Measurements from ENCODE around the gene FUOM.
A peak's percentile ranks its signal among the peaks of the same experiment; 100 is the strongest.
"Not testable (repeated sequence)": the region's sequence is repeated elsewhere in the genome, so short reads cannot be mapped to it uniquely, and the experiment has no call there.

Gene FUOM

GRCh38 chr10:133332936-133333699, 24.7 kb downstream of the FUOM start:
- no peak for DNase-seq (ENCODE audit: low read depth in 2 of 2)

GRCh38 chr10:133329491-133330202, 28.2 kb downstream of the FUOM start:
- DNase-seq (ENCODE audit: low read depth in 2 of 2) = peak; percentile 67 to 87

- DNase-seq (ENCODE audit: low read depth in 2 of 2) = no peak
Measured at GRCh38 chr10:133328358-133329343, 29.2 kb downstream of the FUOM start.

GRCh38 chr10:133327651-133328357, 30.0 kb downstream of the FUOM start:
- no peak for DNase-seq (ENCODE audit: low read depth in 2 of 2)

GRCh38 chr10:133326745-133327650, 30.8 kb downstream of the FUOM start:
- DNase-seq (ENCODE audit: low read depth in 2 of 2) = no peak

GRCh38 chr10:133326223-133326551, 31.6 kb downstream of the FUOM start:
- DNase-seq (ENCODE audit: low read depth in 2 of 2) = no peak

- DNase-seq (ENCODE audit: low read depth in 2 of 2) = no peak
Measured at GRCh38 chr10:133325440-133326222, 32.2 kb downstream of the FUOM start.

GRCh38 chr10:133324857-133325260, 33.0 kb downstream of the FUOM start:
- DNase-seq (ENCODE audit: low read depth in 2 of 2) = no peak

GRCh38 chr10:133324198-133324792, 33.5 kb downstream of the FUOM start:
- peak in 1 of 2 donors; percentile 18 for DNase-seq (ENCODE audit: low read depth in 2 of 2)

- DNase-seq (ENCODE audit: low read depth in 2 of 2) = not testable (repeated sequence)
Measured at GRCh38 chr10:133322064-133322709, 35.6 kb downstream of the FUOM start.

- not testable (repeated sequence) for DNase-seq (ENCODE audit: low read depth in 2 of 2)
Measured at GRCh38 chr10:133320852-133321422, 36.9 kb downstream of the FUOM start.

- peak in 1 of 2 donors; percentile 36 for DNase-seq (ENCODE audit: low read depth in 2 of 2)
Measured at GRCh38 chr10:133318494-133319127, 39.2 kb downstream of the FUOM start.

GRCh38 chr10:133316732-133317131, 41.1 kb downstream of the FUOM start:
- no peak for DNase-seq (ENCODE audit: low read depth in 2 of 2)

GRCh38 chr10:133316266-133316665, 41.6 kb downstream of the FUOM start:
- no peak for DNase-seq (ENCODE audit: low read depth in 2 of 2)

GRCh38 chr10:133315847-133316246, 42.0 kb downstream of the FUOM start:
- no peak for DNase-seq (ENCODE audit: low read depth in 2 of 2)

GRCh38 chr10:133314911-133315310, 42.9 kb downstream of the FUOM start:
- DNase-seq (ENCODE audit: low read depth in 2 of 2) = no peak

GRCh38 chr10:133313192-133313591, 44.6 kb downstream of the FUOM start:
- DNase-seq (ENCODE audit: low read depth in 2 of 2) = no peak

- no peak for DNase-seq (ENCODE audit: low read depth in 2 of 2)
Measured at GRCh38 chr10:133312769-133313145, 45.1 kb downstream of the FUOM start.

Measured in stimulated activated CD4-positive, alpha-beta T cell treated with anti-CD3 and anti-CD28 coated beads, Interleukin-1b, Interleukin-23, amount 100 ng/mL, for 1 hour (primary cell).